HepG2 (cell line): ENCODE results near the gene PPP6R2. TPM values are rescaled to one million over a fixed set of nuclear protein-coding genes. Genes with fewer than 3 reads are reported as not detected.

Experiments
- AGO2 ChIP-seq: fragments of 200-400 bp; formaldehyde crosslinking; optimal IDR thresholded peaks from 2 replicates; pipeline ENCODE3; 2017; ENCODE audit warnings: mild to moderate bottlenecking, low read depth, low read length, moderate library complexity
- AHDC1 ChIP-seq: sonication (generic); formaldehyde crosslinking; IDR thresholded peaks from 2 replicates; pipeline ENCODE4 v1.5.1; 2020; ENCODE audit warnings: mild to moderate bottlenecking, missing genetic modification reagents, borderline replicate concordance
- CEBPB ChIP-seq: IDR thresholded peaks from 2 replicates; pipeline ENCODE4 v1.6.1; 2011; ENCODE audit warnings: low read depth, low read length, improper control_type of control experiment, borderline replicate concordance
- ELF1 ChIP-seq: sonication (generic); formaldehyde crosslinking; IDR thresholded peaks from 2 replicates; pipeline ENCODE4 v1.4.0; 2020; ENCODE audit warnings: missing genetic modification reagents
- MYNN ChIP-seq: sonication (generic); formaldehyde crosslinking; IDR thresholded peaks from 2 replicates; pipeline ENCODE4 v1.4.0; 2020; ENCODE audit warnings: mild to moderate bottlenecking, low read depth, missing genetic modification reagents
- RFX1 ChIP-seq: fragments of 450-650 bp; IDR thresholded peaks from 2 replicates; pipeline ENCODE4 v1.6.1; 2017
- SAFB2 ChIP-seq: sonication (generic); formaldehyde crosslinking; IDR thresholded peaks from 2 replicates; pipeline ENCODE4 v1.5.1; 2020; ENCODE audit warnings: missing genetic modification reagents, low read depth, mild to moderate bottlenecking, borderline replicate concordance
- SAP130 ChIP-seq: IDR thresholded peaks from 2 replicates; pipeline ENCODE4 v1.6.1; 2016; ENCODE audit warnings: low read depth
- STAT5B ChIP-seq: sonication (generic); formaldehyde crosslinking; IDR thresholded peaks from 2 replicates; pipeline ENCODE4 v1.4.0; 2020; ENCODE audit warnings: missing genetic modification reagents
- ZBTB38 ChIP-seq: sonication (generic); formaldehyde crosslinking; IDR thresholded peaks from 2 replicates; pipeline ENCODE4 v1.5.1; 2020; ENCODE audit warnings: mild to moderate bottlenecking, missing genetic modification reagents
- ZBTB4 ChIP-seq: sonication (generic); formaldehyde crosslinking; IDR thresholded peaks from 2 replicates; pipeline ENCODE4 v1.4.0; 2020; ENCODE audit warnings: missing genetic modification reagents, mild to moderate bottlenecking, borderline replicate concordance
- ZNF18 ChIP-seq: sonication (generic); formaldehyde crosslinking; IDR thresholded peaks from 2 replicates; pipeline ENCODE4 v1.8.0; 2022; ENCODE audit warnings: mild to moderate bottlenecking, missing genetic modification reagents; ENCODE audit not compliant: insufficient replicate concordance
- ZNF232 ChIP-seq: sonication (generic); formaldehyde crosslinking; IDR thresholded peaks from 2 replicates; pipeline ENCODE4 v1.4.0; 2020; ENCODE audit warnings: missing genetic modification reagents, borderline replicate concordance
- ZNF33B ChIP-seq: sonication (generic); formaldehyde crosslinking; IDR thresholded peaks from 2 replicates; pipeline ENCODE4 v1.5.1; 2020; ENCODE audit warnings: mild to moderate bottlenecking, missing genetic modification reagents
- ZNF510 ChIP-seq: sonication (generic); formaldehyde crosslinking; IDR thresholded peaks from 2 replicates; pipeline ENCODE4 v1.4.0; 2020; ENCODE audit warnings: low read depth, mild to moderate bottlenecking, missing genetic modification reagents
- ZNF615 ChIP-seq: sonication (generic); formaldehyde crosslinking; IDR thresholded peaks from 2 replicates; pipeline ENCODE4 v1.5.0; 2020; ENCODE audit warnings: mild to moderate bottlenecking, missing genetic modification reagents, borderline replicate concordance
- ZNF761 ChIP-seq: sonication (generic); formaldehyde crosslinking; conservative IDR thresholded peaks from 2 replicates; pipeline ENCODE4 v1.4.0; 2020; ENCODE audit warnings: mild to moderate bottlenecking, missing genetic modification reagents
- ZNF768 ChIP-seq: sonication (generic); formaldehyde crosslinking; IDR thresholded peaks from 2 replicates; pipeline ENCODE4 v1.4.0; 2020; ENCODE audit warnings: missing genetic modification reagents
- polyA plus RNA-seq, 8 experiments: library from polyadenylated mRNA; depleted of rRNA in 3 of 8; stranded (reverse) in 7 of 8; unstranded in 1 of 8; fragments of >200 nt; fragmentation: Illumina TruSeq in 4 of 8; extraction: Trizol in 4 of 8; gene quantifications; 2 replicates each; pipeline versions ENCODE4 v1.2.1 to v1.2.3, GENCODE V29; 2011 to 2016; ENCODE audit warnings: low read depth in 4 of 8, missing spikeins in 1 of 8, mixed read lengths in 1 of 8; ENCODE audit not compliant: insufficient read depth in 1 of 8
- total RNA-seq, 5 experiments: library from RNA; depleted of rRNA; stranded (reverse); fragments of >200 nt; fragmentation: Illumina TruSeq; extraction: Trizol; gene quantifications; 2 replicates each; pipeline ENCODE4 v1.2.3, GENCODE V29; 2016; ENCODE audit warnings: low read depth in 1 of 5
- TF ChIP-seq, protein P1 (sequence below): sonication (generic); formaldehyde crosslinking; IDR thresholded peaks from 2 replicates; pipeline ENCODE4 v1.4.0; 2020; ENCODE audit warnings: missing genetic modification reagents

PPP6R2 gene
- total and polyA plus RNA-seq, 2 of the 13 experiments (the other 11 are each of a cell fraction or from before 2014, with no cell fraction given), result 55.0 to 102 TPM

DNA sequence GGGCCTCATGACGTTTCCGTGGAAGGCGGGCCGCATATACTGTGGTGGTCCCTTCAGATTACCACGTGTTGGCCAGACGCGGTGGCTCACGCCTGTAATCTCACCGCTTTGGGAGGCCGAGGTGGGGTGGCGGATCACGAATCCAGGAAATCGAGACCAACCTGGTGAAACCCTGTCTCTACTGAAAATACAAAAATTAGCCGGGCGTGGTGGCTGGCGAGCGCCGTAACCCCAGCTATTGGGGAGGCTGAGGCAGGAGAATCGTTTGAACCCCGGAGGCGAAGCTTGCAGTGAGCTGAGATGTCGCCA, 15.5 kb upstream of the PPP6R2 start (continued):
- TF ChIP-seq AHDC1, result no peak
- no peak for TF ChIP-seq ZNF232 (CRISPR knock-in tag)
- no peak for TF ChIP-seq CEBPB
- TF ChIP-seq, protein P1, sequence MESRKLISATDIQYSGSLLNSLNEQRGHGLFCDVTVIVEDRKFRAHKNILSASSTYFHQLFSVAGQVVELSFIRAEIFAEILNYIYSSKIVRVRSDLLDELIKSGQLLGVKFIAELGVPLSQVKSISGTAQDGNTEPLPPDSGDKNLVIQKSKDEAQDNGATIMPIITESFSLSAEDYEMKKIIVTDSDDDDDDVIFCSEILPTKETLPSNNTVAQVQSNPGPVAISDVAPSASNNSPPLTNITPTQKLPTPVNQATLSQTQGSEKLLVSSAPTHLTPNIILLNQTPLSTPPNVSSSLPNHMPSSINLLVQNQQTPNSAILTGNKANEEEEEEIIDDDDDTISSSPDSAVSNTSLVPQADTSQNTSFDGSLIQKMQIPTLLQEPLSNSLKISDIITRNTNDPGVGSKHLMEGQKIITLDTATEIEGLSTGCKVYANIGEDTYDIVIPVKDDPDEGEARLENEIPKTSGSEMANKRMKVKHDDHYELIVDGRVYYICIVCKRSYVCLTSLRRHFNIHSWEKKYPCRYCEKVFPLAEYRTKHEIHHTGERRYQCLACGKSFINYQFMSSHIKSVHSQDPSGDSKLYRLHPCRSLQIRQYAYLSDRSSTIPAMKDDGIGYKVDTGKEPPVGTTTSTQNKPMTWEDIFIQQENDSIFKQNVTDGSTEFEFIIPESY, result peak; percentile 84; the same call in 1 of the 2 replicates
- TF ChIP-seq RFX1, result no peak
- 0 out of 2 replicates have a peak, but pooled peaks have one; percentile 5 for TF ChIP-seq ZNF33B
- TF ChIP-seq ZNF768 (CRISPR knock-in tag), result no peak
- peak; percentile 78 for TF ChIP-seq AGO2
- TF ChIP-seq ZNF18 (CRISPR knock-in tag), result peak; percentile 7
- TF ChIP-seq ZBTB38 (CRISPR knock-in tag), result peak; percentile 91
- no peak for TF ChIP-seq SAFB2 (CRISPR knock-in tag)
- TF ChIP-seq STAT5B (CRISPR knock-in tag), result no peak
- peak; percentile 27; the same call in 1 of the 2 replicates for TF ChIP-seq ELF1 (CRISPR knock-in tag)
- TF ChIP-seq ZBTB4, result peak; percentile 54; the same call in 1 of the 2 replicates
- no peak for TF ChIP-seq ZNF510
- TF ChIP-seq ZNF761 (CRISPR knock-in tag), result no peak
- TF ChIP-seq SAP130 (CRISPR knock-in tag), result no peak
- no peak for TF ChIP-seq MYNN
- TF ChIP-seq ZNF615 (CRISPR knock-in tag), result no peak
